ENCODE results near the gene CROCC. TPM values are rescaled to one million over a fixed set of nuclear protein-coding genes. Genes with fewer than 3 reads are reported as not detected.

The CROCC gene
- total and polyA plus RNA-seq, 9 of the 15 experiments (the other 6 are each of a cell fraction or from before 2014, with no cell fraction given), result 0.17 to 15.4 (median 7.6) TPM

DNA sequence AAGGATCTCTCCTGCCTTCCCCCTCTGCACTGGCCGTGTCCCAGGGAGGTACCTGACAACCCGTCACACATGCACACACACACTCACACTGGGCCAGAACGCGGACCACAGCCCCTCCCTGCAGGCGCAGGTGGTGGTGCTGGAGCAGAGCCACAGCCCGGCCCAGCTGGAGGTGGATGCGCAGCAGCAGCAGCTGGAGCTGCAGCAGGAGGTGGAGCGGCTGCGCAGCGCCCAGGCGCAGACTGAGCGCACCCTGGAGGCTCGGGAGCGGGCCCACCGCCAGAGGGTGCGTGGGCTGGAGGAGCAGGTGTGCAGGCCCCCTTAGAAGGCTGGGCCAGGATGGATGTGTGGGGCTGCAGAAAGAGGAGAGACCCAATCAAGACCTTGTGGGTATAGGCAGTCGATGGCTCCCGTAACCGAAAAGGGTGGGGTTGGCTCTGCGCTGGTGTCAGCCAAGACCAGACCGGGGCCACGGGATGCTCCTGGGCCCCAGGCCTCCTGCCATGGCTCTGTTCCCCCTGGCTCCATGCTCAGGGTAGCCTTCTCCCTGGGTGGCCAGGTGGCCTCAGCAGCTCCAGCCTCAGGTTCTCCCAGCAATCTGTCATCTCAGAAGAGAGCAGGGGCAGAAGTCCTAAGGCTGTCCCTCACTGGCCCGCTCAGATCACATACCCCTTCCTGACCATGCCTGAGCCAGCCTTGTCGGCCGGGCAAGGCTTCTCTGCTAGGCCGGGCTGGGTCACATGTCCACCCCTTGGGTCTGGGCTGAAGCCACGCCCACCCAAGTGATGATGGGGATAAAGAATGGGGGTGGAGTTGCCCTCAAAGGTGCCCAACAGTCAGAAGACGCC, 49.8 kb downstream of the CROCC start (continued):
- TF ChIP-seq RAD51 (IDR thresholded peaks at IDR 0.05; ENCODE audit: borderline replicate concordance, low read depth) (peak; percentile 45; the same call in 1 of the 2 replicates), RBBP5 (IDR thresholded peaks at IDR 0.05; ENCODE audit: borderline replicate concordance, insufficient read depth, low read length, poor library complexity, severe bottlenecking) (peak; percentile 20), ETV5 (CRISPR knock-in tag; IDR thresholded peaks at IDR 0.05; ENCODE audit: low read depth) (no peak), TAF7 (tag; IDR thresholded peaks at IDR 0.05) (no peak), NONO (IDR thresholded peaks at IDR 0.05; ENCODE audit: low read depth in 2 of 2, low read length in 1 of 2) (no peak), ZNF324 (CRISPR knock-in tag; IDR thresholded peaks at IDR 0.05) (no peak), ZNF282 (CRISPR knock-in tag; IDR thresholded peaks at IDR 0.05) (no peak)
- TF ChIP-seq, protein P1, sequence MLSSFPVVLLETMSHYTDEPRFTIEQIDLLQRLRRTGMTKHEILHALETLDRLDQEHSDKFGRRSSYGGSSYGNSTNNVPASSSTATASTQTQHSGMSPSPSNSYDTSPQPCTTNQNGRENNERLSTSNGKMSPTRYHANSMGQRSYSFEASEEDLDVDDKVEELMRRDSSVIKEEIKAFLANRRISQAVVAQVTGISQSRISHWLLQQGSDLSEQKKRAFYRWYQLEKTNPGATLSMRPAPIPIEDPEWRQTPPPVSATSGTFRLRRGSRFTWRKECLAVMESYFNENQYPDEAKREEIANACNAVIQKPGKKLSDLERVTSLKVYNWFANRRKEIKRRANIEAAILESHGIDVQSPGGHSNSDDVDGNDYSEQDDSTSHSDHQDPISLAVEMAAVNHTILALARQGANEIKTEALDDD (IDR thresholded peaks at IDR 0.05), result no peak
- TF ChIP-seq, protein P2, sequence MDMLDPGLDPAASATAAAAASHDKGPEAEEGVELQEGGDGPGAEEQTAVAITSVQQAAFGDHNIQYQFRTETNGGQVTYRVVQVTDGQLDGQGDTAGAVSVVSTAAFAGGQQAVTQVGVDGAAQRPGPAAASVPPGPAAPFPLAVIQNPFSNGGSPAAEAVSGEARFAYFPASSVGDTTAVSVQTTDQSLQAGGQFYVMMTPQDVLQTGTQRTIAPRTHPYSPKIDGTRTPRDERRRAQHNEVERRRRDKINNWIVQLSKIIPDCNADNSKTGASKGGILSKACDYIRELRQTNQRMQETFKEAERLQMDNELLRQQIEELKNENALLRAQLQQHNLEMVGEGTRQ (CRISPR knock-in tag; IDR thresholded peaks at IDR 0.05), result peak; percentile 73
- TF ChIP-seq, protein P3, sequence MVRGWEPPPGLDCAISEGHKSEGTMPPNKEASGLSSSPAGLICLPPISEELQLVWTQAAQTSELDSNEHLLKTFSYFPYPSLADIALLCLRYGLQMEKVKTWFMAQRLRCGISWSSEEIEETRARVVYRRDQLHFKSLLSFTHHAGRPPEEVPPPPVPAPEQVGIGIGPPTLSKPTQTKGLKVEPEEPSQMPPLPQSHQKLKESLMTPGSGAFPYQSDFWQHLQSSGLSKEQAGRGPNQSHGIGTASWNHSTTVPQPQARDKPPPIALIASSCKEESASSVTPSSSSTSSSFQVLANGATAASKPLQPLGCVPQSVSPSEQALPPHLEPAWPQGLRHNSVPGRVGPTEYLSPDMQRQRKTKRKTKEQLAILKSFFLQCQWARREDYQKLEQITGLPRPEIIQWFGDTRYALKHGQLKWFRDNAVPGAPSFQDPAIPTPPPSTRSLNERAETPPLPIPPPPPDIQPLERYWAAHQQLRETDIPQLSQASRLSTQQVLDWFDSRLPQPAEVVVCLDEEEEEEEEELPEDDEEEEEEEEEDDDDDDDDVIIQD (CRISPR knock-in tag; IDR thresholded peaks at IDR 0.05), result no peak
- TF ChIP-seq, protein P4, sequence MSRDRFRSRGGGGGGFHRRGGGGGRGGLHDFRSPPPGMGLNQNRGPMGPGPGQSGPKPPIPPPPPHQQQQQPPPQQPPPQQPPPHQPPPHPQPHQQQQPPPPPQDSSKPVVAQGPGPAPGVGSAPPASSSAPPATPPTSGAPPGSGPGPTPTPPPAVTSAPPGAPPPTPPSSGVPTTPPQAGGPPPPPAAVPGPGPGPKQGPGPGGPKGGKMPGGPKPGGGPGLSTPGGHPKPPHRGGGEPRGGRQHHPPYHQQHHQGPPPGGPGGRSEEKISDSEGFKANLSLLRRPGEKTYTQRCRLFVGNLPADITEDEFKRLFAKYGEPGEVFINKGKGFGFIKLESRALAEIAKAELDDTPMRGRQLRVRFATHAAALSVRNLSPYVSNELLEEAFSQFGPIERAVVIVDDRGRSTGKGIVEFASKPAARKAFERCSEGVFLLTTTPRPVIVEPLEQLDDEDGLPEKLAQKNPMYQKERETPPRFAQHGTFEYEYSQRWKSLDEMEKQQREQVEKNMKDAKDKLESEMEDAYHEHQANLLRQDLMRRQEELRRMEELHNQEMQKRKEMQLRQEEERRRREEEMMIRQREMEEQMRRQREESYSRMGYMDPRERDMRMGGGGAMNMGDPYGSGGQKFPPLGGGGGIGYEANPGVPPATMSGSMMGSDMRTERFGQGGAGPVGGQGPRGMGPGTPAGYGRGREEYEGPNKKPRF (IDR thresholded peaks at IDR 0.05; ENCODE audit: low read depth, low read length), result no peak
- TF ChIP-seq, protein P5, sequence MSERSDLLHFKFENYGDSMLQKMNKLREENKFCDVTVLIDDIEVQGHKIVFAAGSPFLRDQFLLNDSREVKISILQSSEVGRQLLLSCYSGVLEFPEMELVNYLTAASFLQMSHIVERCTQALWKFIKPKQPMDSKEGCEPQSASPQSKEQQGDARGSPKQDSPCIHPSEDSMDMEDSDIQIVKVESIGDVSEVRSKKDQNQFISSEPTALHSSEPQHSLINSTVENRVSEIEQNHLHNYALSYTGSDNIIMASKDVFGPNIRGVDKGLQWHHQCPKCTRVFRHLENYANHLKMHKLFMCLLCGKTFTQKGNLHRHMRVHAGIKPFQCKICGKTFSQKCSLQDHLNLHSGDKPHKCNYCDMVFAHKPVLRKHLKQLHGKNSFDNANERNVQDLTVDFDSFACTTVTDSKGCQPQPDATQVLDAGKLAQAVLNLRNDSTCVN (CRISPR knock-in tag; IDR thresholded peaks at IDR 0.05), result no peak
